GM18511 (cell line): ENCODE data around the gene CDCA7.
A peak's percentile ranks its signal among the peaks of the same experiment; 100 is the strongest.
"Not testable (repeated sequence)": the region's sequence is repeated elsewhere in the genome, so short reads cannot be mapped to it uniquely, and the experiment has no call there.

Experiments used
- ATAC-seq: cut with Tn5 transposase; IDR thresholded peaks from one replicate; pipeline ENCODE4 v1.9.1; 2021; ENCODE audit warnings: mild to moderate bottlenecking, moderate library complexity; ENCODE audit not compliant: unreplicated experiment

CDCA7 gene

DNA sequence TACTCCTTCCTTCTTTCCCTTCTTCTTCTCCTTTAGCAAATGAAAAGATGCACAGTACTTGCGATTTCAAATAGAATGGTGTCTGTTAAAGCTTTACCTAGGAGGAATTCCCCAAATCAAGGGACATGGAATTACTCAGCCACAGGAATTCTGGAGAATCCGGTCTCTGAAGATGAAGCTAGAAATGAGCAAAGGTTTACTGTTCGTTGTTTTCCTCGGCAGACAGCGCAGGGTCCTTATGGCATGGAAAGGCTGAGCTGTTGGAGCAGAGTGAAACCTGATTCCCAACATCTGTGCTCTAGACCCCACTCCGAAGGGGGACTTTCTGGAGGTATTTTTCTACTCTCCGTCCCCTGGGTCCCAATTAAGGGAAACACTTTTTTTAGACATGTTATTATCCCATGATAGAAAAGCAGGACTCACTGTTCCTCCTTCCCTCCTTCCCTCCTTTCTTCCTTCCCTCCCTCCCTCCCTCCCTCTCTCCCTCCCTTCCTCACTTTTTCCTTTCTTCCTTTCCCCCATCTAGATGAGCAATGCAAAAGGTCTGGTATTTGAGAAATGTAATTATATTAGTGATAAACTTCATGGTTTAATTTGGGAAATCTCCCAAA, 47.1 kb downstream of the CDCA7 start:
- ATAC-seq, result no peak

DNA sequence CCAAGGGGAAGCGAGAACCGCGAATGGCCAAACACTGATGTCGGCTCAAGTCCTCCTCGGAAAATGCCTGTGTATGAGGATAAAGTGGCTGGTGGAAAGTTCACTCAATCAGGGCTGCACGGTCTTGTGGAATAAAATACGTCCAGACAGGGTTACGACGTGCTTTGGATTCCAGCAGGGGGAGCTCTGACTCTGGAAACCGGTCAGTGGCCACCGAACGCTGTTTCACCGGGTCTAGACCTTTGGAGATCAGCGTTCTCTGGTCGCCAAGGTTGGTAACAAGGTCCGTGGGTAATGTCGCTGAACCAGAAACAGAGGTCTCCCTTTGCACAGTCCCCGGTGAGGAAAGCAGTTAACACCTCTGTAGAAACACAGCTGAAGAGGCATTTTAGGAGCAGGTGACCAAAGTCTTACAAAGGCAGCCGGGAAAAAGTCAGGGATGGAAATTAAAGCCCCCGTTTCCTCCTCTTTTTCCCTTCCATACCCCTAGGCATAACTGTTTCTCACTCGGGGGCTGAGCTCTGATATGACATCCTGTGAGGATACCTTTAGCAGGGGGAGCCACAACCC, 47.8 kb downstream of the CDCA7 start:
- peak; percentile 88 for ATAC-seq

- ATAC-seq, result no peak
These were observed 50.4 kb downstream of the CDCA7 start for GRCh38 chr2:173404841-173405750.

- no peak for ATAC-seq
These were observed 52.5 kb downstream of the CDCA7 start for GRCh38 chr2:173407176-173407575.

- no peak for ATAC-seq
These were observed 53.0 kb downstream of the CDCA7 start for GRCh38 chr2:173407646-173408045.

DNA sequence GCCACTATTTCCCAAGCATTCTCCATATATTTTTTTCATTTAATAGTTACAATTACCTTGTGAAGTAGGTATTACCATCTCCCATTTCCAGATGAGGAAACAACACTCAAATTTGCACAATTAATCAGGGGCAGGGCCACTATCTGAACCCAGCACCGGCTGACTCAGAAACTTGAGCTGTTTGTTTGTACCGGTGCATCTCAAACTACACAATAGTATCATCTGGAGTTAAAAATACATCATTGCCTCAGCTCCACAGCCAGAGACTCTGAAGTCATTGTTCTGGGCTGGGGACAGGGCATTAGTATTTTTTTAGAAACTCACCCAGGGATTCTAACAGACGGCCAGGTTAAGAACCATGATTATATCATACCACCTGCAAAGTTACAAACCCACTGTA, 55.9 kb downstream of the CDCA7 start:
- no peak for ATAC-seq

DNA sequence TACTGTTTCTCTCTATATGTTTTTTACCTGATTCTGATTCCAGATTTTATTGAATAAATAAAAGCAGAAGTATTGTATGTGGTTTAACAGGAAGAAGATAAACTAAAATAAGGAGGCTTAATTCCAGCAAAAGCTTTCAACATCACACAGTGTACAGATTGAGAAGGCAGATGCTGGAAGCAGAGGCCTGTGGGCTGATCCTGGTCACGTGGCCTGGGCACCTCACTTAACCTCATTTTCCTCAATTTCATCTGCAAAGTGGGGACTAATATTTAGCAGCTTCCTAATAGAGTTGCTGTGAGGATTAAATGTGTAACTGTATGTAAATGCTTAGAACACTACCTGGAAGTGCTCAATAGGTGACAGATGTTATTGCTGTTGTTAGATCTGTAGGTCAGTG, 58.0 kb downstream of the CDCA7 start:
- no peak for ATAC-seq

GRCh38 chr2:173414823-173415322, 60.2 kb downstream of the CDCA7 start:
- no peak for ATAC-seq

- no peak for ATAC-seq
These were observed 61.0 kb downstream of the CDCA7 start for GRCh38 chr2:173415431-173416381.

- not testable (repeated sequence) for ATAC-seq
These were observed 61.9 kb downstream of the CDCA7 start for GRCh38 chr2:173416415-173417152.

DNA sequence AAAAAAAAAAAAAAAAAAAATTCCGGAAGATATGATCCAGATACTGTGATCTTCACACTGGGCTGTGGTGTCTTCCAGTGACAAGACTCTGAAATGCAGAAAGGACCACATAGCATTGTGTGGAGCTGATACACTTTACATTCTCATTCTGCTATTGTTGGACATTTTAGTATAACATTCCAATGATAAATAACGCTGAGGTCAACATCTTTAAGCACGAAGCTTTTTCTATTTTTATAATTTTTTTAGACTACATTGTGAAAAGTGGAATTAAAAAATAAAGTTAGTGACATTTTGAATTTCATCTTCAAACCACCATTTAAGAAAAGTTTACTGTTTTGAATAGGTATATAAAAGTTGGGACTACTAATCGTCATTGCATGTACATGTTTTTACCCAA, 62.7 kb downstream of the CDCA7 start:
- ATAC-seq, result no peak

- ATAC-seq, result no peak
These were observed 63.1 kb downstream of the CDCA7 start for GRCh38 chr2:173417802-173418201.
